ENCODE measurements around the gene EFCAB6.

The EFCAB6 gene

DNA sequence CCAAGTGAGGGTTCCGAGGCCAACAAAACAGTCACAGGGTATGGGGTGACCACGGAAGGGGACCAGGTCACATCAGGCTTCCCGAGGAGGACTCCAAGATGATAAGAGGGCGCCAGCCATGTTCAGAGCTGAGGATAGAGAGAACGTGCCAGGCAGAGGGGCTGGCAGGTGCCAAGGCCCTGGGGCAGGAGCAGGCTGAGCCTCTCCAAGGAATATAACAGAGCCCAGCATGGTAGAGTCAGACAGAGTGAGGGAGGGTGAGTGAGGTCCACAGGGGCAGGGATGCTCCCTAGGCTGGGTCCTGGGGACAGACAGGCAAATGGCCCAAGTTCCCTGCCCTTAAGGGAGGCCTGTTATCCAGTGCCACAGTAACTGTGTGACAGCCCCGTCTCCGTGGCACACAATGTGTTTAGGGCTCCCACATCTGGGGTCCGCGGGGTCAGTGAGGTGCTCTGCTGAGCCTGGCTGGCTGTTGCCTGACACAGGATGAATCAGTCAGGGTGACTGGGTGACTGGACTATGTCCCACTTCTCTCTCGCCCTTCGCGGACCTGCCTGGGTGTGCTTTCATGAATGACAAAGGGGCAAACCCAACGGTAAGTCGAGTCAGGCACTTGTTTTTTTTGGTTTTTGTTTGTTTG lies 295.0 kb downstream of the EFCAB6 start:
- DNase-seq, result no peak

DNA sequence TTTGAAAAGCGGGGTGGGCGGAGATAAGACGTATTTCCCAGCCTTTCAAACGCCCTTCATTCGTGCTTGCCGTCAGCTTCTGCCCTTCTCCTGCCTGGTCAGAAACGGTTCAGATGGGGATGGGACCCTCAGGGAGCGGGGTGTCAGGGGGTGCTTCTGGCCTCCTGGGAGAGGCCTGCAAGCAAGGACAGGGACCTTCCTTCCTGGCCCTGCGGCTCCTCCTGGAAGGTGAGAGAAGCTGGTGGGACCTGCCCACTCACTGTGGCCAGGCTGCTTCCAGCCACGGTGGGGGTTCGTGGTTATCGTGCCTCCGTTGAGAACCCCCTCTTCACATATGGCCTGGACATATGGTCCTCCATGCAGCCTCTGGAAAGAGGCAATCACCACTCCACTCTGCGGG lies 295.7 kb downstream of the EFCAB6 start:
- DNase-seq, result no peak

DNA sequence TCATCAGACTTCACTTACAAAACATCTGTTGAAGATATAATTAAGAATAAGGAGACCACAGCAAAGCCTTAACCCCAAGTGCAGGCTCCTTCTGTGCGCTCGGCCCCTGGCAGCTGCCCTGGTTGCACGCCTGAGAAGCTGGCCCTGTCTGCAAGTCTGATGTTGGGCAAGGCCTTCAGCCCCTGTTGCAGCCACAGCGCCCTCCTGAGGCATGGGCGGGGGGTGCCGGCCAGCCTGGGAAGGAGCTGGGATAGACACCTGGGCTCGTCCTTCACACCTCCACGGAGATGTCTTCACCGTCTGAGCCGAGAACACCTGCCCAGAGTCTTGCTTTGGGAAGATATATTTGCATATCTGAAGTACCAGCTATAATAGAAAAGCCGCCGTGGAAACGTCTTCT lies 296.2 kb downstream of the EFCAB6 start:
- DNase-seq, result no peak

DNA sequence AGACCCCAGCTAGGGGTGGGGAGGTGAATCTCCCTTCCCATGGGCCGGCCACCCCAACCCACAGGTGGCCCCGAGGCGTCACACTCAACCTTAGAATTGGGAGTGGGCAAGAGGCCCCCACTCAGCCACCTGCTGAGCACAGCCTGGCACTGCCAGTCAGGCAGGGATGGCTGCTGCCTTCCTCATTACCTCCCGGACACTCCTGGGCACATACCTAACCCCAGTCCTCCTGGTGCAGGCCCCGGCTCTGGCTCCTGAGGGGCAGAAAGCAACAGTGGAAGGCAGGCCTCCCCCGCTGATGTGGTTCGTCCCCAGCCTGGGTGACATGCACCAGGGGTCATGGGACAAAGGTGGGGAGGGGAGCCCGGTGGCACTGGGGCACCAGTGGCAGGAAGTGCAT lies 296.7 kb downstream of the EFCAB6 start:
- DNase-seq, result no peak

DNA sequence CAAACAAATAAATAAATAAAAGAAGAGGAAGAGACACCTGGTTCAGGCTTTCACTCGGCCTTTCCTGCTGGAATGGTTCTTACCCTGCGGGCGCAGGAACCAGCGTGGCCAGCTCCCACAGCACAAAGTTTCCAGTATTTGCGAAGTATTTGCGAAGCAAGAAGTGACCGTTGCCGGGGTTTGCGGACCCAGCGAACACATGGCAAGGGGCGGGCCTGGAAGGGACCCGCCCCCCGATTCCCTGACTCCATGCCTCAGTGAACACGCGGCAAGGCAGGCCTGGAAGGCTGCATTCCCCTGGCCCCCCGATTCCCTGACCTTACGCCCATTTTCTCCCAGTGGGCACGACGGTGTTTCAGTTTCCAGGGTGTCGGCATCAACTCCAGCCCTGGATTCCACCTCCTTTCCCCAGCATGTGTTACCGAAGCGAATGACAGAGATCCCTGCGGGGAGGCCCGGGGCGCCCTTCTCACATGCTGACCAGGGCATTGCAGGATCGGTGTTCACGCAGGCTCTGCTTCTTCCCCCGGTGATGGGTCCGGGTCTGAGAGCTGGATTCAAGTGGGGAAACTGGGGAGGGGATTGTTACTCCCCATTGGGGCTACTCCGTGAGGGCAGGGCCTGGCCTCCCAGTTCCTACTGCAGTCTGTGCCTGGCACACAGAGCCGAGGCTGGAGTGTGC lies 297.5 kb downstream of the EFCAB6 start:
- DNase-seq, result no peak

DNA sequence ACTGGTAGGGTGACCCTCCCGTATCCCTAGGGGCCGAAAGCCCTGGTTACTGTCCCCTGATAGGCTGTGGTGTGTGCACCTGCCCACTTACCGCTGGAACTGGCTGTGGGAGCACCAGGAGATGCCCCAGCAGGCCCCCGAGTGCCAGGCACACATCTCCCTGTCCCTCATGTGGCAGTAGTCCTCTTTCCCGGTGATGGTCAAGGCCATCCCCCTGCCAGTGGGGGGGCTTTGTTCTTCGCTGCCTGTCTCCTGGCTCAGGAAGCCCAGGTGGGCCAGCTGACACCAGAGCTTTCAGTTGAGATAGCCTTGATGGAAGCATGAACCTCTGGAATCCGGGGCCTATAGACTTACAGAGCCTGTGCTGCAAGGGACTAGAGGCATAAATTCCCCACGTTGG lies 299.8 kb downstream of the EFCAB6 start:
- DNase-seq, result no peak

DNA sequence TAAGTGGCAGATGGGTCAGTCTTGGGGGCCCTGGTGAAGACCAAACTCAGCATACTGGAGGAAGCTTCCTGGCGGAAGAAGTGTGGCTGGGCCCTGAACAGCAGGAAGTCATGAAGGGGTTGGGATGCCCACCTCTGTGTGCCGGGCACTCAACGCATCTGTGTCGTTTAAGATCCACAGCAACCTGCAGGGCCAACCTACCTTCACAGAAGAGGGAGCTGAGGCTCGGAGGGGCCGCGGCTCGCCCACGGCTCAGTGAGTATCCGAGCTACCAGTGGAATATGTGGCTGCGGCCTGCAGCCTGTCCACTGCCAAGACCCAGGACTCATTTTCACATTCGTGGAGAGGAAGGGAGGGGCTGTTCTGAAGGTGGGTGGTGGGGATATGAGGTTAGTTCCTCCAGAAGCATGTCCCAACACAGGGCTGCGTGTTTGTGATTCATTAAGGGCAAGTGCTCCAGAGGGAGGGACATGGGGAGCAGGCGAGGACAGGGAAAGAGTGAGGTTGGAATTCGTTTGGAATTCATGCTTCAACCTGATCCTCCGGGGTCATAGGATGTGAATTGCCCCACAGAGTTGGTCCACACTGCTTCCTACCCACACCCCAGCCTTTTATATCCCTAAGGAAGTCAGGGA lies 300.7 kb downstream of the EFCAB6 start:
- DNase-seq, result no peak

DNA sequence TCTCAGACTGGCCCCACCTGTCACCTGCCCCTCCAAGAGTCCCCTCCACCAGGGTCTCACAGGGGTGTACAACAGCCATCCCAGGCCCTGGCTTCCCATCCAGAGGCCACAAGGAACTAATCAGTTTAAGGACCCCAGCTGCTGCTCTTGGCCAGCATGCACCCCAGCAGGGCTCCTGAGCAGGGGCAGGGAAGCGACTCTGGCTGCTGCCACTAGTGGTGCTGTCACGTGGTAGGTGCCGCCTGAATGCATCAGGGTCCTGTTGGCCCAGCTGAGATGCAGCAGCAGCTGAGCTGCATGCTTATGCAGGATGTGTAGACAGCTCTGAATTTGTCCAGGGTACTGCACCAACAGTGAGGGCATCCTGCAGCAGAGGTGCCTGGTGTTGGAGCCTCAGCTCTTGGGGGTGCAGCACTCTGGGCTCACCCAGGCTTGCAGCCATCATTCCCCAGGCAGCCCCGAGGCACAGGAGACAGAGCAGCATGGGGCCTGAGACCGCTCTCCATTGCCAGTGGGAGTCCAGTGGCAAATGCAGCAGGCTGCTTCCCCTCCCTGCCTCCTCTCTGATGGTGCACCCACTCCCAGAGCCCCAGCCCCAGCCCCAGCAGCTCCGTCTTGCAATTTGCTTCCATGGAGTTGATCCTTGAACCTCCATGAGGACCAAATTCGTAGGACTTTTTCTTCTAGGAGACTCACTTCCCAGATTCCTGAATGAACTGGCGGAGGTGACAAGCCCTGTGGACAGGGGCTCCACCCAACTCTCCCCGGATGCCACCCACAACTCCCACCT lies 301.6 kb downstream of the EFCAB6 start:
- DNase-seq, result no peak

DNA sequence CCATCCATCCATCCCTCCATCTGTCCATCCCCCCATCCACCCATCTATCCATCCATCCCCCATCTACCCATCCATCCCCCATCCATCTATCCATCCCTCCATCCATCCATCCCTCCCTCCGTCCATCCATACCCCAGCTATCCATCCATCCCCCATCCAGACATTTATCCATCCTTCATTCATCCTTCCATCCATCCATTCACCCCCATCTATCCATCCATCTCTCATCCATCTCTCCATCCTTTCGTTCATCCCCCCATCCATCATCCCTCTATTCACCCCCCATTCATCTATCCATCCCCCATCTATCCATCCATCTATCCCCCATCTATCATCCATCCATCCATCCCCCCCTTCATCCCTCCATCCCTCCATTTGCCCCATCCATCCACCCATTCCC lies 302.8 kb downstream of the EFCAB6 start:
- no peak for DNase-seq

DNA sequence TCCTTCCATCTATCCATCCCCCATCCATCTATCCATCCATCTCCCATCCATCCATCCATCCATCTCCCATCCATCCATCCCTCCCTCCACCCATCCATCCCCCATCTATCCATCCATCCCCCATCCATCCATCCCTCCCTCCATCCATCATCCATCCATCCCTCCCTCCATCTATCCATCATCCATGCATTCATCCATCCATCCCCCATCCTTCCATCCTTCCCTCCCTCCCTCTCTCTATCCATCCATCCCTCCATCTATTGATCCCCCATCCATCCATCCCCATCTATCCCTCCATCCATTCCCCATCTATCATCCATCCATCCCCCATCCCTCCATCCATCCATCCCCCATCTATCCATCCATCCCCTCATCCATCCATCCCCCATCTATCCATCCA lies 303.6 kb downstream of the EFCAB6 start:
- DNase-seq, result no peak

DNA sequence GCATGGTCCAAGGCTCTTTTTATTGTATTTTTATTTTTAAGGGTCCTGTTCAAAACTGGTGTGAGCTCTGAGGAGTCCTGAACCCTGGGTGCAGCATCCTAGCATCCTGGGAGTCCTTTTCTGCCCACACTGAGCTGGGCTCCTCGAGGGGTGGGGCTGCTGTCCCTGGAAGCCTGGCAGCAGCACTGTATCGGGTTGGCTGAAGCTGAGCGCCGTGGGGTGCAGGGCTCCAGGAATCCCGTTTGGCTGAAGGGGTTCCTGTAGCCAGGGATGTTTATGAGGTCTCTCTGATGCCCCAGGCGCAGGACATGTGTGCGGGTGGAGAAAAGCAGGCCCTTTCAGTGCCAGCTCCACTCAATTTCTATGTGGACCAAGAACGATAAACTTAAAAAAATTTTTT lies 304.9 kb downstream of the EFCAB6 start:
- DNase-seq, result no peak

DNA sequence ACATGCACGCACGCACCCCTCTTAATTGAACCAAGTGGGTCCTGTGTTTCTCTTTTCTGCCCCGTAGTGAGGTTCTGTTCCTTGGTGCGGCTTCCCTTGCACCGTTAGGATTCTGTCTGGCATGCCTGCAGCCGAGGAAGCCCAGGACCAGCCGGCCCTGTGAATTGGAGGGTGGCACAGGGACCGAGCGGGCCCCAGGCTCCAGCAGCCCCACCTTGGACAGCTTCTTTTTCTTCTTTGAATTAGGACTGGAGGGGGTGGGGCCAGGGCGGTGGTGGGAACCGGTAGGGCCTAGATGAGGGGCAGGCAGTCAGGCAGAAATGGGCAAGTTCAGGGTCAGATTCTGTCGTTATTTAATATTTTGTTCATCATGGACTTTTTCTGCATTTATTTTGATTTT lies 305.6 kb downstream of the EFCAB6 start:
- no peak for DNase-seq

DNA sequence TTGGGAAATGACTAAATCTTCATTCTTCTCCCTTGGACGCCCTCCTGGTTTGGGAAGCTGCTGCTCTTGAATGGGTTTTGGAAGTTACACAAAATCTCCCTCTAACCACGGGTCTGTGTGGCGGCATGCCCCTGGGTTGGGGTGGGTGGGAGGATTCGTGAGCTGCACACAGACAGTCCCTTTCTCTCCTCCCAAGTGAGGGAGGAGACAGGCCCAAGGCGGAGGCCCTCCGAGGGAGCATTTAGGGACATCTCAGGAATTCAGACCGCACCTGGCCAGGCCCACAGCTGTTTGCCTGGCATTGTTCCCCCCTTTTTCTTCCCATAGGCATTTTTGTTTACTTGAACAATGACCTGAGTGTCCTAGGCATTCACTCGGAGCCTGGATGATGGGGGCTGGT lies 306.2 kb downstream of the EFCAB6 start:
- DNase-seq, result no peak

DNA sequence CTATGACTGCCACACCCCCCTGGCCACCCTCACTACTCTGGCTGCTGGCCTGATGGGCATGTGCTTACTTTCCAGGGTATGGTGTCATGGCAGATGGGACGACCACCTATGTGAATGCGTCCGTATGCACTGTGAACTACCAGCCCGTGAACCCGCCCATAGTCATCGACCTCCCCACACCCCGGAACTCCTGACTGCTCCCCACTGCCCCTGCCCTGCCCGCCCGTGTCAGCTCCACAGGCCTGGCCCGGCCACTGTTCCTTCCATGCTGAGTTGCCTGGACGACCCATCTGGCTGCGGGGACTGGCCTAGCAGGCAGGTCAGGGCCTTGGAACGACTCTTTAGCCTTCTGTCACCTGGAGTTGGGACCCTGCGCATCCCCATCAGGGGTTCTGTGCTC lies 306.7 kb downstream of the EFCAB6 start:
- DNase-seq, result no peak

DNA sequence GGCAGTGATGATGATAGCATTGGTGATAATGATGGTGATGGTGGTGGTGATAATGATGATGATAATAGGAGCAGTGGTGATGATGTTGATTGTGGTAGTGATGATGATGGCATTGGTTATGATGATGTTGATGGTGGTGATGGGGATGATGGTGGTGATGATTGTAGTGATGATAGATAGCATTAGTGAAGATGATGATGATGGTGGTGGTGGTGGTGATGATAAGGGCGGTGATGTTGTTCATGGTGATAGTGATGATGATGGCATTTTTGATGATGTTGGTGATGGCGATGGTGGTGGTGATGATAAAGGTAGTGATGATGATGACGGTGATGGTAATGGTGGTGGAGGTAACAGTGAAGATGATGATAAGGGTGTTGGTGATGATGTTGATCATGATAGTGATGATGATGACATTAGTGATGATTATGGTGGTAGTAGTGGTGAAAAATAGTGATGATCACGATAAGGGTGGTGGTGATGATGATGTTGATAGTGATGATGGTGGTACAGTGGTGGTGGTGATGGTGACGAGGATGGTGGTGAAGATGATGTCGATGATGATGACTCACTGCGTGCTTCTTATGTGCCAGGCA lies 307.3 kb downstream of the EFCAB6 start:
- DNase-seq, result no peak

DNA sequence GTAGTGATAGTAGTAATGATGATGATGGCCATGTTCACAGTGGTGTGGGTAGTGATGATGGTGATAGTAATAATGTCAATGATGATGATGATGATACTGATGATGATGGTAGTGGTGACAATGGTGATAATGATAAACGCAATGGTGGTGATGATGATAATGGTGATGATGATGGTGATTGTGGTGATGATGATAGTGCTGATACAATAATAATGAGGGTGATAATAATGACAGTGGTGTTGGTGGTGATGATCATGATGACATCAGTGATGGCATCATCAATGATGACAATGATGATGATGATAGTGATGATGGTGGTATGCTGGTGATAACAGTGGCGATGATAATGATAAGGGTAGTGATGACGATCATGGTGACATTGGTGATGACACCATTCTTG lies 308.0 kb downstream of the EFCAB6 start:
- no peak for DNase-seq

DNA sequence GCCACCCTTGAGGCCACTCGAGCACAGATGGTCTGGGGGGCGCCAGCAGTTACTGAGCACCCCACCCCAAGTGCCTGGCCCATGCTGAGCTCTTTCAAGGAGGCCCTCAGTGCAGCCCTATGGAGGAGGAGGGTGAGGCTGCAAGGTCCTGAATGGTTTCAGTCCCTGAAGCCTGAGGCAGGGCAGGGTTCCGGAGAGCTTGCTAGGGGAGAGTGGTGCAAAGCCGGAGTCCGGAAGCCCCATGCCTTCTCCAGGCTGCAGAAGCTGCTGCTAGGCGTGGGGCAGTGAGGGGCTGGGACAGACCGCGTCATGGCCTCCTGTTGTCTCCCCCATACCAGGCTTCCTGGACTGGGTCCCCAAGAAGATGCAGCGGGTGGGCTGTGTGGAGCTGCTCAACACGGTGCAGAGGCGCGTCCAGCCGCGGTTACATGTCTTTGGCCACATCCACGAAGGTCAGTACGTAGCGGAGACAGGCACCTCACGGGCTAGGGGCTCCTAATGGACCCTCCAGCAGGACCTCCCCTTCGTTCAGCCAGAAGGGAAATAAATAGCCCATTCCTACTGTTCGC lies 309.7 kb downstream of the EFCAB6 start:
- DNase-seq, result no peak

DNA sequence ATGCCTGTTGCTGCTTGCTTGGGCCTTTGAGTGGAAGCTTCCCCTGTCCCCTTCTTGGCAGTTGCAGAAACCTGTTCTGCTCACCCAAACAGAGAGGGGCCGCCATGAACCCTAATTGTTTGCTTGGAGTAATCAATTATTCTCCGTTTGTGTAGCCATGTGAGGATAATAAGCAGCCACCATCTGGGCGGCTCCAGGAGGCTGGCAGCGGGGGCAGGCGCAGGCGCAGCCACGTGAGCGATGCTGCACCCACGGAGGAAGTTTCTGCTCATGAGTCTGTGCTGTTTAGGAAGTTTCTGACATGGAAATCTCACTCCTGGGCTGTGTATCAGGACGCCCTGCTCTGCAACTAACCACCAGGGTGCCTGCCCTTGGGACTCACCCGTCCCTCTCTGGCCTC lies 310.2 kb downstream of the EFCAB6 start:
- DNase-seq, result no peak

DNA sequence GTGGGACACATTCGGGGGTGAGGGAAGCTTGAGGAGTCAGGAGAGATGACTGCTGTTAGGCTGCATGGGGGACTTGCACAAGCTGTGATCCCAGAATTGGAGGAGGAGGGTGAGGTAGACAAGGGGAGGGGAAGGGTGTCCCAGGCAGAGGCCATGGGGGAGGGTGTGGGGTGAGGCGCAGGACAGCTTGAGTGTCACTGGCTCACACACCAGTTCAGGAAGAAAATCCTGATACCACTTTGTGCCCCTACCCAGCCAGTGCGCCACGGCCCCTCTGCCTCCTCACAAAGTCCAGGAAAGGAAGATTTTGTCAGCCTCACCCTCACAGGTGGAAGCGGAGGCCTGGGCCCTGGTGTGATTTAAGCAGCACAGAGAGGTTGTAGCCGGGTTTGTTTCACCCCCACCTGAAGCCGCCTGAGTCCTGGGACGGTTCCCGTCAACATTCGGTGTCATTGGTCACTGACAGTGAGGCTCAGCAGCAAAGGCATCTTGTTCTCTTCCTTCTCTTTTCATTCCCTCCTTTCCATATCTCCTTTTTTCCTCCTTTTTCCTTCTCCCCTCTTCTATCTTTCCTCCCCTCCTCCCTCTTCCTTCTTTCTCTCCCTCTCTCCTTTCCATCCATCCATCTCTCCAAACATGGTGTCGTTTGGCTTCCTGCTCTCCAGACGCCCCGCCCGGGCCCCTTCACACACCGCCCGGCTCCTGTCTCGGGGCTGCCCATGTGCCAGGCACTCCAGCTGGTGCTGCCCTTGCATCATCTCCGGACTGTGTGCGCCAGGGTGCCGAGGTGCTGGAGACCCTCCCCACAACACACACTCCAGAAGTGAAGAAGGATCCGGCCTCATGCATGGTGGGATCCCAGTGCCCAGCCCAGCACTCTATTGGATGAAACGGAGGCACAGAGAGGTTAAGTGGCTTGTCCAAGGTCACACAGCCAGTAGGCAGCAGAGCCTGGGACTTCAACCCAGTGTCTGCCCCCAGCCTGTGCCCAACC lies 311.0 kb downstream of the EFCAB6 start:
- DNase-seq, result no peak

DNA sequence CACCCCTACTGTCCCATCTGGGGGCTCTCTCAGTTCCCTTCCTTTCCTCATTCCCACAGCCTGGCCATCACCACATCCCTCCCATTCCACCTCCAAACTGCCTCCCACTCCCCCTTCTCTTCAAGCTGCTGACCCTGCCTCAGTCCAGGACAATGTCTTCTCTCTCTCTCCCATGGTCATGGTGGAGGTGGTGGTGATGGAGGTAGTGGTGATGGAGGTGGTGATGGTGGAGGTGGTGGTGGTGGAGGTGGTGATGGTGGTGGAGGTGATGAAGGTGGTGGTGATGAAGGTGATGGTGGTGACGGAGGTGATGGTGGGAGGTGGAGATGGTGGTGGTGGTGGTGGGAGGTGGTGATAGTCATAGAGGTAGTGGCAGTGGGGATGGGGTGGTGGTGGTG lies 313.2 kb downstream of the EFCAB6 start:
- DNase-seq, result no peak

DNA sequence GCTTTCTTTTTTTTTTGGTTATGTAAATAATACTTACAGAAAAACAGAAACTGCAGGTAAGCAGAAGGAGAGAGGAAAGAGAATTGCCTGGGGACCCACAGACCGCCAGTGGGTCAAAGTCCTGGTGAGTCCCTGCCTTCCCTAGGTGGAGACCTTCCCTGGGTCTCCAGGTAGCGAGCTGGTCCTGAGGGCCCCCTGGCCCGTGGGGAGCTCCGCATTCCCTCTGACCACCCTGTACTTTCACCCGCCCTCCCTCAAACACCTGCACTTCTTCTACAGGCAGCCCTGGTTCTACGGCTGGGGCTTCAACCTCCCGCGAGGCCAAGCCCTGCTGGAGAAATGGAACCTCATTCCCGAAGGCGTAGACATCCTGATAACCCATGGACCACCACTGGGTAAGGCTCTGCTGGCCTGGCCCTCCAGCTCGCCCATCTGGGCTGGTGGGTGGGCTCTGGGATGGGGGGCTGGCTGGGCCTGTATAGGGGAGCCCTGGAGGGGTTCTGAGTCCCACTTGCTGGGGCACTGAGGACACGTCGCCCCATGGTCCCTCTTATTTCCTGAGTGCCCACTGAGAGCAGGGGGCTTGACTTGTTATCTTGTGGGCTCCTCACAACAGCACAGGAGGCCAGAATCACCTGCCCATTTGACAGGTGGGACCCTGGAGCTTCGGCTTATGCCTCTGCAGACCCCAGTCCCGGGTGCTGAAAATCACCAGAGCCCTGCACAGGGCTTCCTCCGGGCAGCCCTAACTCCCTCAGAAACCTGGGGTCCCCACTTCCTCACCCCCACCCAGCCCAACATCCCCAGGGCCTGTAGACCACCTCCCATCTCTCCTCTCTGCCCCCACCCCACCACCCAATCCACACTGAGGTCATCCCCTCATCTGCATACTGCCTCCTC lies 313.9 kb downstream of the EFCAB6 start:
- no peak for DNase-seq
